Medulla oblongata (tissue), 1 donor: ENCODE data around the gene STAC3.

Source experiments
- DNase-seq: peaks from one replicate; pipeline ENCODE4 v3.0.0-alpha.2; 2015; ENCODE audit errors: extremely low spot score

Gene STAC3

DNA sequence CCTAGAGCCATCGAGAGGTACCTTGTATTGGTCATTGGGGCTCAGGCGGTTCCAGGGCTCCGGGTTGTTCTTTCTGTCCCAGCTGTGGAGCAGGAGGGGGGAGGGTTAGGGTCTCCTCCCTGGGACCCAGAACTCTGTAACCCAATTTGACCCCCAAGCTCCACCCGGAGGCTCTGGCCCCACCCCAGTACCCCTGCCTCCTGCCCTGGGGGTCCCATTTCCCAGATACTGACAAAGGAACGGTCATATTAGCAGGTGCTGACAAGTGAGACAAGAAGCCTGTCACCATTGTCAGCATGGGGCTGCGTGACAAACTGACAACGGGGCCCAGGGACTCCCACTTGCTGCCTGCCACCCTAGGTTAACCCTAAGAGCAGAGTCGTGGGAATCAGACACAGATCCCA is 15.3 kb downstream of the STAC3 start:
- DNase-seq: no peak

DNA sequence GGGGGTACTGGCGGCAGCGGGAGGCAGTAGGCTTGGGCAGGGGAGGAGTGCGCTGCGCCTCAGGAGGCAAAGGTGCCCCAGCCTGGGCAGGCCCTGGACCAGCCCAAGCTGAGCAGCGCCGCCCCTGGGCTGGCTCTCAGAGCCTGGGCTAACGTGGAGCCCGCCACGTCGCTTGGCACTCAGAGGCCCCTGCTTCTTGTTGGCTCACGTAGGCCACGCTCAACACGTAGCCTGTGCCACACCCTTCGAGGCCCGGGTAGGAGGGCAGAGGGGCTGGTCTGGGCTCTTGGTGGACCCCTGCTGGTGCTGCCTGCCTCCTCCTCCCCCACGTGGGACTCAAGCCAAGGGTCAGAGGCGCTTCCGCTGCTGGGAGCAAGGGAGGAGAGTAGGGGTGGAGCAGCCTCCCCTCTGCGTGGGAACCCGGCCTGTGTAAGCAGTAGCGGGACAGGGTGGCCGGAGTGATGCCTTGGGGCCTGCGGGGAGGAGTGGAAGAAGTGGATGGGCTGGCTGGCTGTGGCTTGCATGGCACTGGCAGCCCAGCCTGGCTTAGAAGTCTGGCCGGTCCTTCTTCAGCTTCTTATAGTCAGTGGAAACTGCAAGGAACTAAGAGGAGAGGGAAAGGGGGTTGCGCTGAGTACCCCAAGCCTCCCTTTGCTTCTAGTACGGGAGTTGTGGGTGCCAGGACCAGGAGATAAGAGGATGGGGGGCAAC is 15.8 kb downstream of the STAC3 start:
- DNase-seq: no peak

DNA sequence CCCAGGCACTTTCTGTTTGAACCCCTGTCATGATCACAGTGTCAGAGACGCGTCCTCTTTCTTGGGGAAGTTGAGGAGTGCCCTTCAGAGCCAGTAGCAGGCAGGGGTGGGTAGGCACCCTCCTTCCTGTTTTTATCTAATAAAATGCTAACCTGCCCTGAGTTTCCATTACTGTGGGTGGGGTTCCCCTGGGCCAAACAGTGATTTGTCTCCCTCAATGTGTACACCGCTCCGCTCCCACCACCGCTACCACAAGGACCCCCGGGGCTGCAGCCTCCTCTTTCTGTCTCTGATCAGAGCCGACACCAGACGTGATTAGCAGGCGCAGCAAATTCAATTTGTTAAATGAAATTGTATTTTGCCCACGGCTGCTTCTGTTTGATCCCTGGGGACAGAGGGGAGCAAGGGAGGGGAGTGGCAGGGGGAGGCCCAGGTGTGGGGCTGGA is 16.4 kb downstream of the STAC3 start:
- no peak for DNase-seq

DNA sequence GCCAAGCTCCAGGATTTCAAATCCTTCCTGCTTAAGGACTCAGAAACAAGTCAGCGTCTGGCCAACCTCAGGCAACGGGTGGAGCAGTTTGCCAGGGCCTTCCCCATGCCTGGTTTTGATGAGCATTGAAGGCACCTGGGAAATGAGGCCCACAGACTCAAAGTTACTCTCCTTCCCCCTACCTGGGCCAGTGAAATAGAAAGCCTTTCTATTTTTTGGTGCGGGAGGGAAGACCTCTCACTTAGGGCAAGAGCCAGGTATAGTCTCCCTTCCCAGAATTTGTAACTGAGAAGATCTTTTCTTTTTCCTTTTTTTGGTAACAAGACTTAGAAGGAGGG is 16.8 kb downstream of the STAC3 start:
- DNase-seq: no peak

DNA sequence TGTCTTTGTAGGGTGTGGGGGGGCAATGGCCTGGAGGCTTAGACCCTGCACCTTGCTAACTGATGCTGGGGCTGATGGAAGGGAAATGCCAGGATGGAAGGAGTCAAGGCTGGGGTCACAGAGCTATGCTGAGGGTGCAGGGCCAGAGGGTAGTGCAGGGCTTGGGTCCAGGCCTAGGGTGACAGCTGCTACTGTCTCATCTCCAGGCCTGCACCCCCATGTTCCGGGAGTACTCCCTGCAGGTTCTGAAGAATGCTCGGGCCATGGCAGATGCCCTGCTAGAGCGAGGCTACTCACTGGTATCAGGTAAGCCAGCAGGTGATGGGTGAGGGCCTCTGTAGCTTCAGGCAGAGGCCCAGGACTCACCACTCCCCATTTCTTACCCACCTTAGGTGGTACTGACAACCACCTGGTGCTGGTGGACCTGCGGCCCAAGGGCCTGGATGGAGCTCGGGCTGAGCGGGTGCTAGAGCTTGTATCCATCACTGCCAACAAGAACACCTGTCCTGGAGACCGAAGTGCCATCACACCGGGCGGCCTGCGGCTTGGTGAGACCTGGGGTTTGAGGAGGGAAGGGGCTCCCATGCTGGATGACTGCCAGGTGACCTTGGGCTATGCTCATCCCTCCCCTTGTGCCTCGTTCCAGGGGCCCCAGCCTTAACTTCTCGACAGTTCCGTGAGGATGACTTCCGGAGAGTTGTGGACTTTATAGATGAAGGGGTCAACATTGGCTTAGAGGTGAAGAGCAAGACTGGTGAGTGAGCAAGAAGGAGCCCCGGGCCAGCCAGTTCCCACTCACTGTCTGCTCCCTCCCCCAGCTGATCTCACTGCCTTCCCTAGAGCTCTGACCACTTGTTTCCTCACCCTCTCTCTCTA is 17.4 kb downstream of the STAC3 start:
- DNase-seq: no peak

DNA sequence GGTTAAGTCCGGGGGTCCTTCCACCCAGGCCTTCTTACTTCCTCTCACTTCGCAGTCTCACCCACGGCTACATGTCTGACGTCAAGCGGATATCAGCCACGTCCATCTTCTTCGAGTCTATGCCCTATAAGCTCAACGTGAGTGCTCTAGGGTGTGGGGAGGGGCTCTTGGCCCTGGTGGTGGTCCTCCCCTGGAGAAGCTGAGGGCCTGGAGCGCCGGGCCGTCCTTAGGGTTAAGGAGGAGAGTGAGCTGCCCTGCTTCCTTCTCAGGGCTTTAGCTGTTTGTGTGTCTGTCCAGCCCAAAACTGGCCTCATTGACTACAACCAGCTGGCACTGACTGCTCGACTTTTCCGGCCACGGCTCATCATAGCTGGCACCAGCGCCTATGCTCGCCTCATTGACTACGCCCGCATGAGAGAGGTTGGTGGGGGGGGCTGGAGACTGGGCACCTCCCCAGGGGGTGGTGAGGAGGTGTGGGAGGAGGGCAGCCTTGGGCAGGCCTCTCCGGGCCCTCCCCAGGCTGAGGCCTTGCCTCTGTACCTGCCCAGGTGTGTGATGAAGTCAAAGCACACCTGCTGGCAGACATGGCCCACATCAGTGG is 18.7 kb downstream of the STAC3 start:
- DNase-seq: no peak

DNA sequence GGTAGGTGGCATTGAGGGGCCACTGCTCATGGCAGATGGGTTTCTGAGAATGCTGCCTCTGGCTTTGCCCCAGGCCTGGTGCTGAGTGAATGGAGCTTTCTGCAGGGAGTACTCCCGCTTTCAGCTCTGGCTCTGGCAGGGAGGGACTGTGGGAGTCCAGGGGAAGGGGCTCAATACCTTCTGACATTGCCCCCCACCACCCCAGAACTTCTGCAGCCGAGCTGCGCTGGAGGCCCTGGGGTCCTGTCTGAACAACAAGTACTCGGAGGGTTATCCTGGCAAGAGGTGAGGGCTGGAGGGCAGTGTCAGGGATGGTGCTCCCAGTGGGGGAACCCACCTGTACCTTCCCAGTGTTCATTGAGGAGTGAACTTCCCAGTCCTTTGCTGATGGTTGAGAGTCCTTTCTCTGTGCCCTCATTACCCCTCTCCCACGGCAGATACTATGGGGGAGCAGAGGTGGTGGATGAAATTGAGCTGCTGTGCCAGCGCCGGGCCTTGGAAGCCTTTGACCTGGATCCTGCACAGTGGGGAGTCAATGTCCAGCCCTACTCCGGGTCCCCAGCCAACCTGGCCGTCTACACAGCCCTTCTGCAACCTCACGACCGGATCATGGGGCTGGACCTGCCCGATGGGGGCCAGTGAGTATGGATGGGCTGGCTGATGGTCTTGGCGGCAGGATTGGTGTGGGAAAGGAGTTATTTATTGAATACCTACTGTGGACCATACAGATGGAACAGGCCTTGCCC is 19.5 kb downstream of the STAC3 start:
- no peak for DNase-seq

DNA sequence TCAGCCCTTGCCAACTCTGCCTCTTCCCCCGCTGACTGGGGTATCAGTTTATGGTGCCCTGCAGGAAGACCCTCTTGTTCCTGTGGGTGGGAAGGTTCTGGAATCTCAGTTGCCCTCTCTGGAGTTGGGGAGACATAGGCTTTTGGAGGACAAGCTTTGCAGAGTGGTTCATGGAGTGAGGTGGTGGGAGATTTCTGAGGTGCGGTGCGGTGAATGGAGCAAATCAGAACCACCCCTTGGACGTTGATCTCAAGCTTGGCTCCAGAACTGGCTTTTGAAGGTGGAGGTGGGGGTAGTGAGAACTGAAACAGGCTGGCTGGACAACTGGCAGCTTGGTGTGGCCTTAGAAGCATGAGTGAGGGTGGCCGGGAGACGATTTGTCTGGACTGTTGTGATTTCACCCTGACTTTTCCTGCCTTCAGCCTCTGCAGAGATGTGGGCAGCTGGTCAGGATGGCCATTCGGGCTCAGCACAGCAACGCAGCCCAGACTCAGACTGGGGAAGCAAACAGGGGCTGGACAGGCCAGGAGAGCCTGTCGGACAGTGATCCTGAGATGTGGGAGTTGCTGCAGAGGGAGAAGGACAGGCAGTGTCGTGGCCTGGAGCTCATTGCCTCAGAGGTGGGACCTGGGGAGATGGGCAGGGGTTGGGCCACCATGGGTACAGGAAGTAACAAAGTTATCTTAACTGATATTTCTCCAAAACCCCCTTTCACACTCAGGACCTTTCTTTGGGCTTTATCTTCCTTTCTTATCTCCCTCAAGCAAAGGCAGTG is 20.4 kb downstream of the STAC3 start:
- DNase-seq: no peak

DNA sequence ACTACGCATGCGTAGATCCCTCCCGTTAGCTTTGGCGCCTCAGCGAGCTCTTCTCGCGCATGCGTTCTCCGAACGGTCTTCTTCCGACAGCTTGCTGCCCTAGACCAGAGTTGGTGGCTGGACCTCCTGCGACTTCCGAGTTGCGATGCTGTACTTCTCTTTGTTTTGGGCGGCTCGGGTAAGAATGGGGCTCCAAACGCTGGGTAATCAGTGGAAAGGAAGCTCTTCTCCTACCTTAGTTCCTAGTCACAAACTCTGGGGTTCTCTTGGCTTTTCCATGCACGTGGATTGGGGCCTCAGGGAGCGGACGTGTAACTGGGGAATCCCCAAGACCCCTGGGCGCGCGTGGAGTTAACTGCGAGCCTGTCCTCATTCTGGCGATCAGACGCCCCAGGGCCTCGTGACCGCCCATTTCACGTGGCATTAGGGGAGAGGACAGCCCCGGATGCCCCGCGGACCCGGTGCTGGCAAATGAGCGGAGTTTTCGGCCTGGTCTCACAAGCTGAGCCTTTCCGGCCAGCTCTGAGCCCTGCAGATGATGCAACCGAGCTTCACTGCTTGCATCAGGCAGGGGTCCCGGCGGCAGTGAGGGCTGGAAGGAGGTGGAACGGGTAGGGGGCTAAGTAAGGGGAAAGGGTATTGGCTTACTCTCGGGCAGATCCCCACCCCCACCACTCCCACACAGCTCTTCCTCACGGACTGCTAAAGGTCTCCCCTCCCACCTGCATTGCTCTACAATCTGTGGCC is 21.2 kb downstream of the STAC3 start, which contains the start of gene SHMT2:
SHMT2 (plus strand) TSS at position 78 of the 747 bp plus-strand sequence; CDS start at position 146, 68 bp downstream.
- DNase-seq: peak; percentile 97

DNA sequence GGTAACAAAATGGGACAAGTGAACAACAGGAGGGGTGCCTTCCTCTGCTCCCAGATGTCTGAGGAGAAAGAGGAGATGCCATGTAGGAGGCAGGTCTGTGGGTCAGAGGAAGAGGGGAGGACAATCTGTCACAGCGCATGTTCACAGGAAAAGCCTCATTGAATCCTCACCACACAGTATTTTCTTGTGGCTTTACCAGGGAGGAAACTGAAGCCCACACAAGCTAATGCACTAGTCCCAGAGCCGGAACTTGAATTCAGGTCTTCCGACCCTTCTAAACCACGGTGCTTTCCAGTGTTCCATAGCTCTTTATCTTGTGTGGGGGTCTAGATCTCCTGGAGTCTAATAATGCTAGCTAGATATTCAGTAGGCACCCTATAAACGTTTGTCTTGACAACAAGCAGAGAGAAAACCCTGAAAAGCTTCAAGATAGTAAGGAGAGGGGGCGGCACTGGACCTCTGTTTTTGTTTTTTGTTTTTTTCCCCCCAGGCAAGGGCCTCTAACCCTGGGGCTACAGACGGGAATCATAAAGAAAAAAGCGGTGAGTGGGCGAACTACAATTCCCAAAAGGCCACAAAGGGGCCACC is 21.8 kb downstream of the STAC3 start:
- DNase-seq: no peak

DNA sequence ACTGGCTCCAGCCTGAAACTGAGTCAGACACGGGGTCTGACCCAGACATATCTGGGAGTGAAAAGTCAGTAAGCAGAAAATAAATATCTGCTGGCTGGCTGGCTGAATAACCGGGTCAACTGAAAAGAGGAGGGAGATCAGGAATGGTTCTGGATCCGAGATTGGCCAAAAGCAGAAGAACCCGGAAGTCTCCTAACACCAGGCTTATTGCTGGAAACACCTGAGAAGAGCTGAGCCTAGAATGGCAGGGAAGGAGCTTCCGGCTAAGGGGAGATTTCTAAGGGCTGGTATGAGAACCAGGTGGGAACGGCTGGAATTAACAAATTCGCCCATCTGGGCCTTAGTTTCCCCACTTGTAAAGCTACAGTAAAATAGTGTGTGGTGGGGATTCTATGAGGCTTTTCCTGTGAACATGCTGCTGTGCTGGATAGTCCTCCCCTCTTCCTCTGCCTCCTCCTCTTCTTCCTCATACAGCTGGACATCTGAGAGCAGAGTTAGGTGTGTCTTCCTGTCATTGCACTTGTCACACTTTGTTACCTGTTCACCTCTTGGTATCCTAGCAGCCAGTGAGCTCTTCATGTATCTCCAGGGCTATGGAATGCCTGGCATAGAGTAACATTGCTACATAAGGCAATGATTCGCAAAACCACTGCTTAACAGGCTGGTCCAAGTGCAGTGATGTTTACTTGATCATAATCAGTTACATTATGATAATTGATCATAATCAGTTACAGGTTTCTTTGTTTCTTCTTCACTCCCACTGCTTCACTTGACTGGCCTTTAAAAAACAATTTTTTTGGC is 23.5 kb downstream of the STAC3 start:
- DNase-seq: no peak

DNA sequence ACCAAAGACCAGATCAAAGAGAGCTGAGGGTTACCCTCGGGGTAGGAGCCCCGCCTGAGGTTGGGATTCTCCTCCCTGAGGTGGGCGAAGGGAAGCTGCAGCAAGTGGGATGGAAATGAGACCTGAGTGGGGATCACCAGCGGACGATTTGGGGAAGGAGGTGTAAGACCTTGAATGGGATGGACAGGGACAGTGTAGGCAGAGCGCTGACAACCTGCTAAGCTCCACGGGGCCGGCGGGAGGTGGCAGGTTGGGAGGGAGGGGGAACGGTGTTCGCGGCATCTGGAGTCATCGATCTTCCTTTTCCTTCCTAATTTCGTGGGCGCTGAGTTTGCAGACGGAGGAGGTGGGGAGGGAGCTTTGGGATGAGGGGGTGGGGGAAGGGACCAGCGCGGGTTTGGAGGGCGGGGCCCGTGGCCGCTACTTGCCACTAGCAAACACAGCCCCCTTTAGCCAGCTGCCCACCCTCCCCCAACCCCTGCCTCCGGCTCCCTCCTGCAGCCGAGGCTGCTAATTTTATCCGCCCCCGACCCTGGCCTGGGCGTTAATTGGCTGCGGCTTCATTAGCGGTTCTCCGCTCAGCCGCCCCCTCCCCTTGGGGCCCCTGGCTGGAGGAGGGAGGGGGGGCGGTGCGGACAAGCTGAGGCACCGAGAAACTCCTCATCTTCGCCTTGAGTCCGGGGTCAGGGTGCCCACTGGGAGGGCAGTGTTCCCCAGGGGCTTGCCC is 24.2 kb downstream of the STAC3 start:
- no peak for DNase-seq

DNA sequence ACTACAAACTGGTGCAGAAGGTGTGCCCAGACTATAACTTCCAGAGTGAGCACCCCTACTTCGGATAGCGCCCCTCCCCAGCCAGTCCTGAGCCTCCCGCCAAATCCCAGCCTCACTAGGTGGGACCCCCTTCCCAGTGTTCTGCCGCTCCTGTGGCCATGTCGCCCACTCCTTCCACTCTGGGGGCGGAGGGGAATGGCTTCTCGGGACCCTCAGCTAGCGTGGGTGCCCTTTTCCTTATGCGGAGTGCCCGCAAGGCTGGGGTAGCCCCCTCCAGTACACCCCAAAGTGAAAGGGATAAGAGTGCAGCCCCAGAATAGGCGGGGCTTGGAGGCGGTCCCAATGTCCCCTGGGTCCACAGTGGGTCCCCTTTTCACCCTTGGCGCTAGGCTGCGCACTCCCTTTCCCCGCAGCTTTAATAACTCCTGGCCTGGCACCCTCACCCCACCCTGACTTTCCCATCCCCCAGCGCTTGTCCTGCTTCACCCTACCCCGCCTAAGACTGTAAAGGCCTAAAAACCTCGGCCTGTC is 25.2 kb downstream of the STAC3 start:
- no peak for DNase-seq

DNA sequence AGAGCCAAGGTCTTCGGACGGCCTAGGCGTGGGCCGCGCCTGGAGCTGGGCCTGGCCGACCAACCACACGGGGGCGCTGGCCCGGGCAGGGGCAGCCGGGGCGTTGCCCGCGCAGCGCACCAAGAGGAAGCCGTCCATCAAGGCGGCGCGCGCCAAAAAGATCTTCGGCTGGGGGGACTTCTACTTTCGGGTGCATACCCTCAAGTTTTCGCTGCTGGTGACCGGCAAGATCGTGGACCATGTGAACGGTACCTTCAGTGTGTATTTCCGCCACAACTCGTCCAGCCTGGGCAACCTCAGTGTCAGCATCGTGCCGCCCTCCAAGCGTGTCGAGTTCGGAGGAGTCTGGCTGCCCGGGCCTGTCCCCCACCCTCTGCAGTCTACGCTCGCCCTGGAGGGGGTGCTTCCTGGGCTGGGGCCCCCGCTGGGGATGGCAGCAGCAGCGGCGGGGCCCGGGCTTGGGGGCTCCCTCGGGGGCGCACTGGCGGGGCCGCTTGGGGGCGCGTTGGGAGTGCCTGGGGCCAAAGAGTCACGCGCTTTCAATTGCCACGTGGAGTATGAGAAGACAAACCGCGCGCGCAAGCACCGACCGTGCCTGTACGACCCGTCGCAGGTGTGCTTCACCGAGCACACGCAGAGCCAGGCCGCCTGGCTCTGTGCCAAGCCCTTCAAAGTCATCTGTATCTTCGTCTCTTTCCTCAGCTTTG is 25.9 kb downstream of the STAC3 start:
- no peak for DNase-seq

DNA sequence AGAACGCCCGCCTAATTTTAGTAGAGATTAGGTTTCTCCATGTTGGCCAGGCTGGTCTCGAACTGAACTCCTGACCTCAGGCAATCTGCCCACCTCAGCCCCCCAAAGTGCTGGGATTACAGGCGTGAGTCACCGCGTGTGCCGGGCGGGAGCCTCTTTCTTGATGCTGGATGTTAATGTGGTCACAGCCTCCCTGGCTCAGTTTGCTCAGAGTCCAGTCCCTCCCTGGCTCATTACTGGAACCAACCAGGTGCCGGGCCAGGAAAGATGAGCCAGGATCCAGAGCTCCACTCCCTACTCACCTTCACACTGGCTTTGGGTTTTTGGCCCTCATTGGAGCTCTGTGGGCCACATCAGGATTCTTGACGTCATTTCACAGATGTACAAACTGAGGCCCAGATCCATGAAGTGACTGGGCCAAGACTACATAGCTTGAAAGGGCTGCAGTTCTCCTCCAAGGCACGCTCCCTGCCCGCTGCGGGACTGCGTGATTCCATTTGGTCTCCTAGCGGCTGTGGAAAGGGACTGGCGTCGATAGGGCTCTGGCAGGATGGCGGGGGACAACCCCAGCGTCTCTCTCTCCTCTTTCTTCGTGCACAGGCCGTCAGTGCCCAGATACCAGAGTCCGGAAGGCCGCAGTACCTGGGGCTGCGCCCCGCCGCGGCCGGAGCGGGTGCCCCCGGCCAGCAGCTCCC is 26.6 kb downstream of the STAC3 start:
- no peak for DNase-seq

DNA sequence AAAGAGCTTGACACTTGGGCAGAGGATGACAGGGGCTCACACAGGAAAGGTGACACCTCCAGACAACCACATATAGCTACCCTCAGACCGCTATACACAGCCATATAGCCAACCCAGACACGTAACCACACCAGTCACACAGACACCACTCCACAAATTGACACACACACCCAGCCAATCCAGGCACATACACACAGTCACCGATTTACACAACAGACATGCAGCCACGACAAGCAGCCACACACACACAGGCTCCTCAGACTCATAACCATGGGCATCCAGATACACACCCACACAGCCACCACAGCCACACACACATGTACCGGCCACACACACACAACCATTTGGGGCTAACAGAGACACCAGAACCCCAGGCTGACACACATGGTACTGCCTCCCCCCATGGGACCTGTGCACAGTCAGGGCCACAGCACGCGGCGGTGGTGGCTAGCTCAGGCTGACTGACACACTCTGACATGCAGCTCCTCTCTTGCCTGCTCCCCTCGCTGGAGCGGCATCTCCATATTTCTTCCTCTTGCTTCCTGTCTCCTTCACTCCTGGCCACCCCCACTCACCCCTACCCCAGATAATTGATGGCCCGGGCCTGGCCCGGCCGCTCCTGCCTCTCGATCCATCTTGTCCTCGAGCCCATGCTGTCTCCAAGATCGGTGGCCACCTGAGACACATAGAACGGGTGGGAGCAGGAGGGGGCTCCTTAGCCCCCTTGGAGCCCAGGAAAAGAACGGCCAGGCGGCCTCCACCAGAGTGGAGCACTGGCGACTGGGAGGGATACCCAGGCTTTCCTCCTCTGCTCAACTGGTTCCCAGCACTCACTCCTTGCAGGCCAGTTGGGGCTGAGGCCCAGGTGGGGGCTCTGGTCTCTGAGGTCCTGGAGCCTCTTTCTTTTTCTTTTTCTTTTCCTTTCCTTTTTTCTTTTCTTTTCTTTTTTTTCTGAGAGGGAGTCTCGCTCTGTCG is 27.5 kb downstream of the STAC3 start:
- DNase-seq: no peak
